Epidermal melanocyte (primary cell): Measurements from ENCODE around the gene MAPK4.
"Not testable (repeated sequence)": the region's sequence is repeated elsewhere in the genome, so short reads cannot be mapped to it uniquely, and the experiment has no call there.

Experiments
- DNase-seq: peaks from one replicate; pipeline ENCODE4 v3.0.0; 2011; ENCODE audit warnings: low spot score; ENCODE audit not compliant: insufficient read length

The MAPK4 gene

GRCh38 chr18:50559752-50560680 lies at the start of gene MAPK4:
Gene MAPK4, plus strand, starts transcription at chr18:50560087. Its CDS starts 103,872 bp downstream, at chr18:50663959.
- DNase-seq: no peak

- not testable (repeated sequence) for DNase-seq
Observed at GRCh38 chr18:50517277-50517676, 42.6 kb upstream of the MAPK4 start.

GRCh38 chr18:50518787-50519546 lies 40.9 kb upstream of the MAPK4 start:
- DNase-seq: no peak

- no peak for DNase-seq
Observed at GRCh38 chr18:50523165-50523564, 36.7 kb upstream of the MAPK4 start.

GRCh38 chr18:50527636-50528307 lies 32.1 kb upstream of the MAPK4 start:
- no peak for DNase-seq

- no peak for DNase-seq
Observed at GRCh38 chr18:50528806-50529205, 31.1 kb upstream of the MAPK4 start.

- DNase-seq: not testable (repeated sequence)
Observed at GRCh38 chr18:50533822-50534221, 26.1 kb upstream of the MAPK4 start.

- not testable (repeated sequence) for DNase-seq
Observed at GRCh38 chr18:50544476-50544875, 15.4 kb upstream of the MAPK4 start.

GRCh38 chr18:50545936-50546335 lies 14.0 kb upstream of the MAPK4 start:
- no peak for DNase-seq

GRCh38 chr18:50548160-50548559 lies 11.7 kb upstream of the MAPK4 start:
- no peak for DNase-seq

- not testable (repeated sequence) for DNase-seq
Observed at GRCh38 chr18:50551651-50552050, 8.2 kb upstream of the MAPK4 start.

- no peak for DNase-seq
Observed at GRCh38 chr18:50558157-50558556, 1.7 kb upstream of the MAPK4 start.

- DNase-seq: no peak
Observed at GRCh38 chr18:50558948-50559751, 737 bp upstream of the MAPK4 start.

GRCh38 chr18:50560681-50561629 lies 1.1 kb downstream of the MAPK4 start:
- DNase-seq: no peak

- not testable (repeated sequence) for DNase-seq
Observed at GRCh38 chr18:50562258-50562657, 2.4 kb downstream of the MAPK4 start.

- DNase-seq: no peak
Observed at GRCh38 chr18:50562686-50563085, 2.8 kb downstream of the MAPK4 start.

GRCh38 chr18:50563376-50563775 lies 3.5 kb downstream of the MAPK4 start:
- DNase-seq: no peak

GRCh38 chr18:50569930-50570329 lies 10.0 kb downstream of the MAPK4 start:
- no peak for DNase-seq

- DNase-seq: no peak
Observed at GRCh38 chr18:50571606-50572005, 11.7 kb downstream of the MAPK4 start.

- not testable (repeated sequence) for DNase-seq
Observed at GRCh38 chr18:50573196-50573595, 13.3 kb downstream of the MAPK4 start.
